Type B pancreatic cell (in vitro differentiated cells): ENCODE measurements around the gene SPX. TPM values are rescaled to one million over a fixed set of nuclear protein-coding genes. Genes with fewer than 3 reads are reported as not detected.

Experiments used
- DNase-seq: peaks from one replicate; pipeline ENCODE4 v3.0.0; 2021; ENCODE audit warnings: mixed read lengths; ENCODE audit not compliant: unreplicated experiment; ENCODE audit errors: extremely low spot score
- H3K27ac Mint-ChIP-seq: 2 replicates; pipeline ENCODE4 v1.8.0; 2021; ENCODE audit warnings: mild to moderate bottlenecking, mixed read lengths
- H3K27me3 Mint-ChIP-seq: 2 replicates; pipeline ENCODE4 v1.8.0; 2021; ENCODE audit warnings: mixed read lengths
- H3K36me3 Mint-ChIP-seq: 2 replicates; pipeline ENCODE4 v1.8.0; 2021; ENCODE audit warnings: mixed read lengths
- H3K4me1 Mint-ChIP-seq: one replicate; pipeline ENCODE4 v1.8.0; 2021; ENCODE audit warnings: mixed read lengths; ENCODE audit not compliant: unreplicated experiment
- H3K4me3 Mint-ChIP-seq: 2 replicates; pipeline ENCODE4 v1.8.0; 2021; ENCODE audit warnings: mild to moderate bottlenecking, mixed read lengths
- H3K9me3 Mint-ChIP-seq: 2 replicates; pipeline ENCODE4 v1.8.0; 2021; ENCODE audit warnings: mixed read lengths
- CTCF ChIP-seq: fragments of 200-600 bp; sonication (generic); conservative IDR thresholded peaks from 2 replicates; pipeline ENCODE4 v1.5.0; 2021; ENCODE audit warnings: antibody characterized with exemption, mild to moderate bottlenecking
- total RNA-seq: library from RNA; stranded (reverse); gene quantifications from 2 replicates; pipeline ENCODE4 v1.2.1, GENCODE V29; 2021; ENCODE audit warnings: low replicate concordance

Gene SPX
- total RNA-seq, 1 donor from 2014 or later = 0.87 TPM

- DNase-seq = no peak
- Mint-ChIP-seq H3K4me1 (no peaks in the 10 kb centered on the region), H3K27me3 (peaks cover 3% of the 10 kb centered on the region), H3K36me3 (peaks cover 4% of the 10 kb centered on the region), H3K9me3 (no peaks in the 10 kb centered on the region), H3K27ac (no peak overlapping the region), H3K4me3 (no peak overlapping the region)
- no peak for TF ChIP-seq CTCF
These were observed 40.9 kb downstream of the SPX start for GRCh38 chr12:21566907-21567394.

- Mint-ChIP-seq H3K9me3 (no peaks in the 10 kb centered on the region), H3K27ac (no peak overlapping the region), H3K4me3 (no peak overlapping the region), H3K36me3 (no peaks in the 10 kb centered on the region), H3K4me1 (no peaks in the 10 kb centered on the region), H3K27me3 (no peaks in the 10 kb centered on the region)
- no peak for TF ChIP-seq CTCF
- DNase-seq = no peak
These were observed 42.0 kb downstream of the SPX start for GRCh38 chr12:21568115-21568514.

GRCh38 chr12:21571046-21571445, 45.0 kb downstream of the SPX start:
- no peak overlapping the region for H3K4me3 Mint-ChIP-seq
- TF ChIP-seq CTCF = no peak
- DNase-seq = no peak
- no peaks in the 10 kb centered on the region for H3K9me3 Mint-ChIP-seq
- H3K27me3 Mint-ChIP-seq = peaks cover 3% of the 10 kb centered on the region
- H3K36me3 Mint-ChIP-seq = no peaks in the 10 kb centered on the region
- no peaks in the 10 kb centered on the region for H3K4me1 Mint-ChIP-seq
- no peak overlapping the region for H3K27ac Mint-ChIP-seq

GRCh38 chr12:21573733-21574358, 47.8 kb downstream of the SPX start:
- no peaks in the 10 kb centered on the region for H3K4me1 Mint-ChIP-seq
- no peak for DNase-seq
- TF ChIP-seq CTCF = no peak
- no peak overlapping the region for H3K27ac Mint-ChIP-seq
- no peaks in the 10 kb centered on the region for H3K9me3 Mint-ChIP-seq
- peaks cover 12% of the 10 kb centered on the region for H3K27me3 Mint-ChIP-seq
- H3K36me3 Mint-ChIP-seq = no peaks in the 10 kb centered on the region
- H3K4me3 Mint-ChIP-seq = no peak overlapping the region

GRCh38 chr12:21576431-21576830, 50.3 kb downstream of the SPX start:
- TF ChIP-seq CTCF = no peak

More at GRCh38 chr12:21576431-21576830, 50.3 kb downstream of the SPX start:
- Mint-ChIP-seq H3K27me3 (peaks cover 15% of the 10 kb centered on the region), H3K27ac (no peak overlapping the region), H3K4me3 (no peak overlapping the region), H3K9me3 (no peaks in the 10 kb centered on the region), H3K4me1 (no peaks in the 10 kb centered on the region), H3K36me3 (no peaks in the 10 kb centered on the region)
- DNase-seq = no peak
